K562 (cell line): ENCODE measurements around the gene VEGFA. TPM values are rescaled to one million over a fixed set of nuclear protein-coding genes. Genes with fewer than 3 reads are reported as not detected.

Experiments
- GATA2 ChIP-seq: sonication (generic); formaldehyde crosslinking; IDR thresholded peaks from 2 replicates; pipeline ENCODE4 v1.4.0; 2020; ENCODE audit warnings: mild to moderate bottlenecking, missing genetic modification reagents
- HLTF ChIP-seq: fragments of 450-650 bp; IDR thresholded peaks from 2 replicates; pipeline ENCODE4 v1.6.1; 2016
- PHF20 ChIP-seq: fragments of 450-650 bp; IDR thresholded peaks from 2 replicates; pipeline ENCODE4 v1.6.1; 2018; ENCODE audit not compliant: partially characterized antibody
- PTRF ChIP-seq: fragments of 450-650 bp; IDR thresholded peaks from 2 replicates; pipeline ENCODE4 v1.6.1; 2016; ENCODE audit warnings: mild to moderate bottlenecking, missing genetic modification characterization, missing compliant biosample characterization
- SFPQ ChIP-seq: fragments of 200-400 bp; formaldehyde crosslinking; IDR thresholded peaks from 2 replicates; pipeline ENCODE4 v1.6.1; 2017; ENCODE audit warnings: mild to moderate bottlenecking, low read depth, low read length, moderate library complexity
- VEZF1 ChIP-seq: fragments of 200-800 bp; sonication (Bioruptor generic); IDR thresholded peaks from 2 replicates; pipeline ENCODE4 v1.6.1; 2017; ENCODE audit warnings: missing genetic modification characterization, missing compliant biosample characterization
- ZEB2 ChIP-seq: fragments of 450-650 bp; IDR thresholded peaks from 2 replicates; pipeline ENCODE4 v1.6.1; 2016
- ZFP36 ChIP-seq: fragments of 150-350 bp; IDR thresholded peaks from 2 replicates; pipeline ENCODE4 v1.6.1; 2018; ENCODE audit warnings: low read length, low read depth; ENCODE audit not compliant: partially characterized antibody
- ZFX ChIP-seq: sonication (generic); formaldehyde crosslinking; IDR thresholded peaks from 2 replicates; pipeline ENCODE4 v1.8.0; 2022; ENCODE audit warnings: mild to moderate bottlenecking, missing genetic modification reagents, moderate library complexity
- ZNF316 ChIP-seq: fragments of 450-650 bp; IDR thresholded peaks from 2 replicates; pipeline ENCODE4 v1.6.1; 2016
- ZNF707 ChIP-seq: fragments of 250-450 bp; sonication (Bioruptor Pico); conservative IDR thresholded peaks from 2 replicates; pipeline ENCODE4 v1.8.0; 2022; ENCODE audit warnings: inconsistent platforms, mild to moderate bottlenecking, moderate library complexity
- polyA plus RNA-seq, 8 experiments: library from polyadenylated mRNA; depleted of rRNA in 4 of 8; stranded (reverse) in 5 of 8; unstranded in 3 of 8; fragments of >200 nt; fragmentation: Nextera tagmentation in 2 of 8; fragmentation: Illumina TruSeq in 1 of 8; extraction: Ambion mirVana in 2 of 8; extraction: Trizol in 1 of 8; gene quantifications; 2 replicates each; pipeline versions ENCODE4 v1.2.1 to v1.2.3, GENCODE V29; 2011 to 2014; ENCODE audit warnings: inconsistent platforms in 1 of 8, missing spikeins in 1 of 8
- total RNA-seq, 7 experiments: library from RNA; depleted of rRNA in 6 of 7; stranded (reverse); fragments of >200 nt in 6 of 7; fragmentation: Illumina TruSeq in 2 of 7; extraction: Trizol in 2 of 7; gene quantifications; 2 replicates each; pipeline versions ENCODE4 v1.2.1 to v1.2.3, GENCODE V29; 2011 to 2021; ENCODE audit warnings: low replicate concordance in 1 of 7
- TF ChIP-seq, protein P1 (sequence below): IDR thresholded peaks from 2 replicates; pipeline ENCODE4 v1.6.1; 2014; ENCODE audit warnings: antibody characterized with exemption
- TF ChIP-seq, protein P2 (sequence below): fragments of 450-650 bp; conservative IDR thresholded peaks from 2 replicates; pipeline ENCODE4 v1.6.1; 2016; ENCODE audit warnings: missing genetic modification characterization, low read depth, mild to moderate bottlenecking, control low read depth, missing compliant biosample characterization
- TF ChIP-seq, protein P3 (sequence below), 2 experiments: fragments of 250-450 bp in 1 of 2; fragments of 450-650 bp in 1 of 2; sonication (Bioruptor Pico) in 1 of 2; IDR thresholded peaks; 2 replicates each; pipeline versions ENCODE4 v1.6.1 to v1.8.0; 2016 to 2021; ENCODE audit warnings: mild to moderate bottlenecking in 2 of 2, moderate library complexity in 2 of 2, missing compliant biosample characterization in 1 of 2, missing genetic modification characterization in 1 of 2
- TF ChIP-seq, protein P4 (sequence below): fragments of 250-450 bp; sonication (Bioruptor Pico); IDR thresholded peaks from 2 replicates; pipeline ENCODE4 v1.8.0; 2022; ENCODE audit warnings: moderate library complexity, mild to moderate bottlenecking, inconsistent platforms

VEGFA gene
- total and polyA plus RNA-seq, 9 of the 15 experiments (the other 6 are each of a cell fraction or from before 2014, with no cell fraction given): 14.0 to 271 (median 124) TPM

- TF ChIP-seq, protein P1, sequence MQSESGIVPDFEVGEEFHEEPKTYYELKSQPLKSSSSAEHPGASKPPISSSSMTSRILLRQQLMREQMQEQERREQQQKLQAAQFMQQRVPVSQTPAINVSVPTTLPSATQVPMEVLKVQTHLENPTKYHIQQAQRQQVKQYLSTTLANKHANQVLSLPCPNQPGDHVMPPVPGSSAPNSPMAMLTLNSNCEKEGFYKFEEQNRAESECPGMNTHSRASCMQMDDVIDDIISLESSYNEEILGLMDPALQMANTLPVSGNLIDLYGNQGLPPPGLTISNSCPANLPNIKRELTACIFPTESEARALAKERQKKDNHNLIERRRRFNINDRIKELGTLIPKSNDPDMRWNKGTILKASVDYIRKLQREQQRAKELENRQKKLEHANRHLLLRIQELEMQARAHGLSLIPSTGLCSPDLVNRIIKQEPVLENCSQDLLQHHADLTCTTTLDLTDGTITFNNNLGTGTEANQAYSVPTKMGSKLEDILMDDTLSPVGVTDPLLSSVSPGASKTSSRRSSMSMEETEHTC: no peak
- TF ChIP-seq, protein P2, sequence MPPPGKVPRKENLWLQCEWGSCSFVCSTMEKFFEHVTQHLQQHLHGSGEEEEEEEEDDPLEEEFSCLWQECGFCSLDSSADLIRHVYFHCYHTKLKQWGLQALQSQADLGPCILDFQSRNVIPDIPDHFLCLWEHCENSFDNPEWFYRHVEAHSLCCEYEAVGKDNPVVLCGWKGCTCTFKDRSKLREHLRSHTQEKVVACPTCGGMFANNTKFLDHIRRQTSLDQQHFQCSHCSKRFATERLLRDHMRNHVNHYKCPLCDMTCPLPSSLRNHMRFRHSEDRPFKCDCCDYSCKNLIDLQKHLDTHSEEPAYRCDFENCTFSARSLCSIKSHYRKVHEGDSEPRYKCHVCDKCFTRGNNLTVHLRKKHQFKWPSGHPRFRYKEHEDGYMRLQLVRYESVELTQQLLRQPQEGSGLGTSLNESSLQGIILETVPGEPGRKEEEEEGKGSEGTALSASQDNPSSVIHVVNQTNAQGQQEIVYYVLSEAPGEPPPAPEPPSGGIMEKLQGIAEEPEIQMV (tag): no peak
- TF ChIP-seq, protein P3, sequence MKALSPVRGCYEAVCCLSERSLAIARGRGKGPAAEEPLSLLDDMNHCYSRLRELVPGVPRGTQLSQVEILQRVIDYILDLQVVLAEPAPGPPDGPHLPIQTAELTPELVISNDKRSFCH (CRISPR knock-in tag; IDR thresholded peaks at IDR 0.05): no peak
- TF ChIP-seq, protein P3 (tag; IDR thresholded peaks at IDR 0.05): no peak
- TF ChIP-seq, protein P4, sequence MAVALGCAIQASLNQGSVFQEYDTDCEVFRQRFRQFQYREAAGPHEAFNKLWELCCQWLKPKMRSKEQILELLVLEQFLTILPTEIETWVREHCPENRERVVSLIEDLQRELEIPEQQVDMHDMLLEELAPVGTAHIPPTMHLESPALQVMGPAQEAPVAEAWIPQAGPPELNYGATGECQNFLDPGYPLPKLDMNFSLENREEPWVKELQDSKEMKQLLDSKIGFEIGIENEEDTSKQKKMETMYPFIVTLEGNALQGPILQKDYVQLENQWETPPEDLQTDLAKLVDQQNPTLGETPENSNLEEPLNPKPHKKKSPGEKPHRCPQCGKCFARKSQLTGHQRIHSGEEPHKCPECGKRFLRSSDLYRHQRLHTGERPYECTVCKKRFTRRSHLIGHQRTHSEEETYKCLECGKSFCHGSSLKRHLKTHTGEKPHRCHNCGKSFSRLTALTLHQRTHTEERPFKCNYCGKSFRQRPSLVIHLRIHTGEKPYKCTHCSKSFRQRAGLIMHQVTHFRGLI: no peak
- TF ChIP-seq ZNF707 (CRISPR knock-in tag): no peak
- no peak for TF ChIP-seq HLTF
- TF ChIP-seq ZFP36: no peak
- peak; percentile 77 for TF ChIP-seq VEZF1 (CRISPR knock-in tag)
- TF ChIP-seq SFPQ: no peak
- TF ChIP-seq ZFX (CRISPR knock-in tag): peak; percentile 77; the same call in 1 of the 2 replicates
- no peak for TF ChIP-seq ZEB2
- TF ChIP-seq PTRF: no peak
- no peak for TF ChIP-seq PHF20
- no peak for TF ChIP-seq GATA2 (CRISPR knock-in tag)
- no peak for TF ChIP-seq ZNF316
These were observed 580 bp downstream of the VEGFA start (continued) for GRCh38 chr6:43770372-43771209.
